ENCODE measurements around the gene MGST2. TPM values are rescaled to one million over a fixed set of nuclear protein-coding genes. Genes with fewer than 3 reads are reported as not detected.
A peak's percentile ranks its signal among the peaks of the same experiment; 100 is the strongest.

The MGST2 gene
- total RNA-seq, 1 donor from 2014 or later: 66.1 TPM

- Mint-ChIP-seq H3K27ac (peak overlapping the region; percentile 4), H3K4me3 (ENCODE audit: low read depth) (no peak overlapping the region), H3K4me1 (ENCODE audit: low read depth) (peaks cover 63% of the 10 kb centered on the region), H3K27me3 (no peaks in the 10 kb centered on the region), H3K36me3 (ENCODE audit: insufficient read depth) (peaks cover 2% of the 10 kb centered on the region), H3K9me3 (ENCODE audit: low read depth) (peaks cover 3% of the 10 kb centered on the region)
- TF ChIP-seq, protein P1, sequence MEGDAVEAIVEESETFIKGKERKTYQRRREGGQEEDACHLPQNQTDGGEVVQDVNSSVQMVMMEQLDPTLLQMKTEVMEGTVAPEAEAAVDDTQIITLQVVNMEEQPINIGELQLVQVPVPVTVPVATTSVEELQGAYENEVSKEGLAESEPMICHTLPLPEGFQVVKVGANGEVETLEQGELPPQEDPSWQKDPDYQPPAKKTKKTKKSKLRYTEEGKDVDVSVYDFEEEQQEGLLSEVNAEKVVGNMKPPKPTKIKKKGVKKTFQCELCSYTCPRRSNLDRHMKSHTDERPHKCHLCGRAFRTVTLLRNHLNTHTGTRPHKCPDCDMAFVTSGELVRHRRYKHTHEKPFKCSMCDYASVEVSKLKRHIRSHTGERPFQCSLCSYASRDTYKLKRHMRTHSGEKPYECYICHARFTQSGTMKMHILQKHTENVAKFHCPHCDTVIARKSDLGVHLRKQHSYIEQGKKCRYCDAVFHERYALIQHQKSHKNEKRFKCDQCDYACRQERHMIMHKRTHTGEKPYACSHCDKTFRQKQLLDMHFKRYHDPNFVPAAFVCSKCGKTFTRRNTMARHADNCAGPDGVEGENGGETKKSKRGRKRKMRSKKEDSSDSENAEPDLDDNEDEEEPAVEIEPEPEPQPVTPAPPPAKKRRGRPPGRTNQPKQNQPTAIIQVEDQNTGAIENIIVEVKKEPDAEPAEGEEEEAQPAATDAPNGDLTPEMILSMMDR (IDR thresholded peaks at IDR 0.05; ENCODE audit: unreplicated experiment): no peak
- DNase-seq (ENCODE audit: low spot score, unreplicated experiment): no peak
Observed at GRCh38 chr4:139660568-139661043, 5.0 kb upstream of the MGST2 start.

GRCh38 chr4:139663561-139664138 lies 2.0 kb upstream of the MGST2 start:
- TF ChIP-seq, protein P1 (IDR thresholded peaks at IDR 0.05; ENCODE audit: unreplicated experiment): no peak
- Mint-ChIP-seq H3K36me3 (ENCODE audit: insufficient read depth) (peaks cover 2% of the 10 kb centered on the region), H3K4me3 (ENCODE audit: low read depth) (peak overlapping the region; percentile 49), H3K9me3 (ENCODE audit: low read depth) (peaks cover 3% of the 10 kb centered on the region), H3K4me1 (ENCODE audit: low read depth) (peaks cover 64% of the 10 kb centered on the region), H3K27me3 (no peaks in the 10 kb centered on the region), H3K27ac (peak overlapping the region; percentile 96)
- DNase-seq (ENCODE audit: low spot score, unreplicated experiment): no peak

DNA sequence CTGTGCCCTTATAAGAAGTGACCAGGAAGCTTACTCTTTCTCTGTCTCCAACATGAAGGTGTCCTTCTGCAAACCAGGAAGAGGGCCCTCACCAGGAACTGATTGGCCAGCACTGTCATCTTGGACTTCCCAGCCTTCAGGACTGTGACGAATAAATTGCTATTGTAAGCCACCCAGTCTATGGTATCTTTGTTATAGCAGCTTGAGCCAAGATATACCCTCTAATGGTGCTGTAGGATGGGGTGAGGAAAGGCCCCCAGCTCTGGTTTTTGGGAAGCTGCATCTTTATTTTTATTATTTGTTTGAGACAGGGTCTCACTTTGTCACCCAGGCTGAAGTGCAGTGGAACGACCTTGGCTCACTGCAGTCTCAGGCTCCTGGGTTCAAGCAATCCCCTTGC lies 1.2 kb upstream of the MGST2 start:
- H3K4me3 Mint-ChIP-seq (ENCODE audit: low read depth): no peak overlapping the region

GRCh38 chr4:139665079-139665689 lies 435 bp upstream of the MGST2 start:
- H3K4me1 Mint-ChIP-seq (ENCODE audit: low read depth): peaks cover 72% of the 10 kb centered on the region
- no peak for DNase-seq (ENCODE audit: low spot score, unreplicated experiment)
- peak overlapping the region; percentile 75 for H3K4me3 Mint-ChIP-seq (ENCODE audit: low read depth)
- peaks cover 3% of the 10 kb centered on the region for H3K9me3 Mint-ChIP-seq (ENCODE audit: low read depth)
- H3K27ac Mint-ChIP-seq: peak overlapping the region; percentile 96
- H3K36me3 Mint-ChIP-seq (ENCODE audit: insufficient read depth): peaks cover 2% of the 10 kb centered on the region
- H3K27me3 Mint-ChIP-seq: no peaks in the 10 kb centered on the region
- TF ChIP-seq, protein P1 (IDR thresholded peaks at IDR 0.05; ENCODE audit: unreplicated experiment): no peak

More for the DNA sequence above, 1.2 kb upstream of the MGST2 start:
- TF ChIP-seq, protein P1 (IDR thresholded peaks at IDR 0.05; ENCODE audit: unreplicated experiment): no peak
- Mint-ChIP-seq H3K36me3 (ENCODE audit: insufficient read depth) (peaks cover 2% of the 10 kb centered on the region), H3K4me1 (ENCODE audit: low read depth) (peaks cover 69% of the 10 kb centered on the region), H3K9me3 (ENCODE audit: low read depth) (peaks cover 3% of the 10 kb centered on the region), H3K27me3 (no peaks in the 10 kb centered on the region), H3K27ac (peak overlapping the region; percentile 88)
- DNase-seq (ENCODE audit: low spot score, unreplicated experiment): no peak

GRCh38 chr4:139666735-139667281 lies 1.2 kb downstream of the MGST2 start:
- H3K27me3 Mint-ChIP-seq: no peaks in the 10 kb centered on the region
- peaks cover 70% of the 10 kb centered on the region for H3K4me1 Mint-ChIP-seq (ENCODE audit: low read depth)
- H3K9me3 Mint-ChIP-seq (ENCODE audit: low read depth): no peaks in the 10 kb centered on the region
- peak overlapping the region; percentile 75 for H3K4me3 Mint-ChIP-seq (ENCODE audit: low read depth)
- DNase-seq (ENCODE audit: low spot score, unreplicated experiment): no peak
- TF ChIP-seq, protein P1 (IDR thresholded peaks at IDR 0.05; ENCODE audit: unreplicated experiment): no peak
- peak overlapping the region; percentile 96 for H3K27ac Mint-ChIP-seq
- H3K36me3 Mint-ChIP-seq (ENCODE audit: insufficient read depth): peaks cover 2% of the 10 kb centered on the region
